GM12891 (cell line): ENCODE measurements around the gene MIGA1. TPM values are rescaled to one million over a fixed set of nuclear protein-coding genes. Genes with fewer than 3 reads are reported as not detected.
A peak's percentile ranks its signal among the peaks of the same experiment; 100 is the strongest.
"Not testable (repeated sequence)": the region's sequence is repeated elsewhere in the genome, so short reads cannot be mapped to it uniquely, and the experiment has no call there.

ENCODE experiments used
- DNase-seq: peaks from one replicate; pipeline ENCODE4 v3.0.0; 2011; ENCODE audit warnings: low spot score; ENCODE audit not compliant: insufficient read length
- FAIRE-seq: peaks from 2 replicates; lab custom pipeline; 2011; peaks lifted over from hg19 to GRCh38; lab: Jason Lieb, UNC
- PAX5 ChIP-seq: IDR thresholded peaks from 2 replicates; pipeline ENCODE4 v1.6.1; 2011; ENCODE audit warnings: low read length, moderate library complexity, mild to moderate bottlenecking; ENCODE audit not compliant: insufficient read depth, severe bottlenecking
- POLR2A ChIP-seq: IDR thresholded peaks from 2 replicates; pipeline ENCODE4 v1.6.1; 2011; ENCODE audit warnings: low read depth, low read length, control low read depth
- POLR2AphosphoS5 ChIP-seq: IDR thresholded peaks from 2 replicates; pipeline ENCODE4 v1.6.1; 2011; ENCODE audit warnings: low read depth, low read length, control low read depth
- POU2F2 ChIP-seq: IDR thresholded peaks from 2 replicates; pipeline ENCODE4 v1.6.1; 2011; ENCODE audit warnings: low read depth, mild to moderate bottlenecking, control low read depth, low read length, moderate library complexity
- SPI1 ChIP-seq: IDR thresholded peaks from 2 replicates; pipeline ENCODE4 v1.6.1; 2011; ENCODE audit warnings: low read depth, low read length, control low read depth
- TAF1 ChIP-seq: IDR thresholded peaks from 2 replicates; pipeline ENCODE4 v1.6.1; 2011; ENCODE audit warnings: low read depth, low read length, control low read depth
- polyA plus RNA-seq: library from polyadenylated mRNA; unstranded; fragments of >200 nt; gene quantifications from one replicate; pipeline ENCODE4 v1.2.1, GENCODE V29; 2012; ENCODE audit warnings: low read depth, missing spikeins, inconsistent platforms; ENCODE audit not compliant: missing spikeins

Gene MIGA1, protein sequence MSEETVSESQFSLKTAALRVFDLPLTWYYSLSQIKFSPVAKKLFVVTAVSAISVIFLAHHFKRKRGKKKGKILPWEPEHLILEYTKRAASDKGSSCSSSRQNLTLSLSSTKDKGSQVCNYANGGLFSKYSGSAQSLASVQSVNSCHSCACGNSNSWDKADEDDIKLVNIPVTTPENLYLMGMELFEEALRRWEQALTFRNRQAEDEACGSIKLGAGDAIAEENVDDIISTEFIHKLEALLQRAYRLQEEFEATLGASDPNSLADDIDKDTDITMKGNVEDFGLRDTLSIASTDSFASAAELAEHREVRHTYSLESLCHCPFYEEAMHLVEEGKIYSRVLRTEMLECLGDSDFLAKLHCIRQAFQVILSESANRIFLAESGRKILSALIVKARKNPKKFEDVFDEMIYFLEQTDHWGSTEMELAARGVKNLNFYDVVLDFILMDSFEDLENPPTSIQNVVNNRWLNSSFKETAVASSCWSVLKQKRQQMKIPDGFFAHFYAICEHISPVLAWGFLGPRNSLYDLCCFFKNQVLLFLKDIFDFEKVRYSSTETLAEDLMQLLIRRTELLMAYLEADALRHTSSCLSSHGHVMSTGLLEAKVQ
- 1.7 TPM for polyA plus RNA-seq

DNA sequence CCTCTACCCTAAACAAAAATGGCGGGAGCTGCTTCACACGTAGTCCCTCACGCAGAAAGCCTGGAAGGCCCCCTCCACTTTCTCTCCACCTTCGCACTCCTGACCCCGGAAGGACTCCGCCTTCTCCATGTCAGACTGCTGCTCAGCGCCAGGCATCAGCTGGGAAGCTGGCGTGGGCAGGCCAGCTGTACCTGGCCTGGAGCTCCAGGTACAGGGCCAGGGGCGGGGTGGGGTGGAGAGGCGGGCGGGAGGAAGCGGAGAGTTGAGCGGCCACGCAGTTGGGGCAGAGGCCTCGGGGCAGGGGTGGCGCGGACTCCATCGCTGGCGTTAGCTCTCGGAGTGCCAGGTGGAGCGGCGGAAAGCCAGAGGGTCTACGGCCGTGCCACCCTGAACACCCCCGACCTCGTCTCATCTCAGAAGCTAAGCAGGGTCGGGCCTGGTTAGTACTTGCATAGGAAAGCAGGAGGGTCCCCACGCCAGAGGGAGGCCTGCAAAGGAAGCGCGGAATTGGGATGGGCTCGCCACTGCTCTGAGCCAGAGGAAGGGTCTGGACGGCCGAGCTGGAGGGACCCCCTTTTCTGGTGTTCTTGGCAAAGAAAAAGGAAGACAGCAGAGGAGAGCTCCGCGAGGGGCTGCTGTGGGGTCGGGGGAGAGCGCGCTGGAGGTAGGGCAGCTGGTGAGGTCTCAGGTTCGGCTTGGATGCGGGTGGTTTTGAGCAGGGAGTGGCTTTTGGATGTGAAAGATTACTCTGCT, at the start of gene MIGA1:
Gene MIGA1 (plus strand): TSS at position 121 of the 753 bp plus-strand sequence. CDS start 3,604 bp downstream, outside the sequence.
- DNase-seq (peak; percentile 65), FAIRE-seq (peak; percentile 91)
- TF ChIP-seq POLR2AphosphoS5 (peak; percentile 54; the same call in 1 of the 2 replicates), POU2F2 (peak; percentile 31; the same call in 1 of the 2 replicates), TAF1 (peak; percentile 45; the same call in 1 of the 2 replicates), POLR2A (peak; percentile 67), PAX5 (no peak)

- FAIRE-seq, result no peak
Measured at GRCh38 chr1:77732090-77732489, 47.4 kb upstream of the MIGA1 start.

DNA sequence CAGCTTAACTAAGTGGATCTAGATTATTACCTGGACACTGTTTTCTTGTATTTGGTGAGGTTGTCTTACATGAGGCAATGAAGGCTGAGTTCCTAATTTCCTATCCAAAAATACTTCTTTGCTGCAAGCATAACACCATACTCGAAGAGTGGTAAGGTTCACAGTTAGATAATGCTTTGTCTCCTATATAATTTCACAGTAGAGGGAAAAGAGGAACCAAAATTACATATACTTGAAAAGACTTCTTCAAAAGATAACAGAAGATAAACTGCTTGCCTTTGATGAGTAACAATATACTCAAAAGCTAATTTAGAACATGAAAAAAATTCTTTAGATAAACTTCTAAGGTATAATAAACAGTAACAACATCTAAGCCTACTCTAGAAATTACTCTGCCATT, 40.2 kb upstream of the MIGA1 start:
- no peak for DNase-seq
- TF ChIP-seq POU2F2, result no peak
- no peak for TF ChIP-seq POLR2AphosphoS5
- TF ChIP-seq PAX5, result no peak
- FAIRE-seq, result no peak

More at GRCh38 chr1:77732090-77732489, 47.4 kb upstream of the MIGA1 start:
- no peak for DNase-seq
- no peak for TF ChIP-seq PAX5
- no peak for TF ChIP-seq POLR2AphosphoS5
- no peak for TF ChIP-seq SPI1
- TF ChIP-seq TAF1, result no peak
- TF ChIP-seq POU2F2, result no peak
- no peak for TF ChIP-seq POLR2A

DNA sequence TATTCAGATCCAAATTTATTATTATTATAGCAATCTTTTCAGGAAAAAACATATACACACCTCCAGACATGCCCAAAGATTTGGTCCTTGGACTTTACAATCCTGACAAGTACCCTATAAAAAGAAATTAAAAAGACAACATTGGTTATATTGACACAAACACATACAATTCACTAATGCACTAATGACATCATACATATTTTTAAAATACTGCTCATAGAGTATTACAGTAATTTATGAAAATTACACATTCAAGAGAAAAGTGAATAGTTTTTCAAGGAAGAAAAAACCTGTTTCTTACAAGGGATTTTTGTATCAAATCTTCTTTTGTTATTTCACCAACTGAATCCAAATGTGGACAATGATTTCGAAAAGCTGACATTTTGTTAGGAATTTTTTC, 38.1 kb upstream of the MIGA1 start:
- FAIRE-seq (no peak), DNase-seq (no peak)
- TF ChIP-seq POLR2A, result no peak
- no peak for TF ChIP-seq POLR2AphosphoS5
- no peak for TF ChIP-seq SPI1
- TF ChIP-seq POU2F2, result no peak
- no peak for TF ChIP-seq TAF1
- no peak for TF ChIP-seq PAX5

GRCh38 chr1:77742011-77742555, 37.4 kb upstream of the MIGA1 start:
- DNase-seq (no peak), FAIRE-seq (peak; percentile 68)
- TF ChIP-seq TAF1 (no peak), POU2F2 (no peak), POLR2AphosphoS5 (no peak)

- TF ChIP-seq POLR2A (no peak), TAF1 (no peak), SPI1 (no peak), POU2F2 (no peak), PAX5 (no peak), POLR2AphosphoS5 (no peak)
- DNase-seq, result no peak
- FAIRE-seq, result peak; percentile 20
Measured at GRCh38 chr1:77744576-77744975, 34.9 kb upstream of the MIGA1 start.

GRCh38 chr1:77749489-77749888, 30.0 kb upstream of the MIGA1 start:
- not testable (repeated sequence) for DNase-seq, FAIRE-seq

GRCh38 chr1:77756052-77756754, 23.2 kb upstream of the MIGA1 start:
- no peak for DNase-seq
- peak; percentile 51 for FAIRE-seq
- no peak for TF ChIP-seq POLR2A
- TF ChIP-seq PAX5, result no peak
- no peak for TF ChIP-seq POU2F2
- no peak for TF ChIP-seq TAF1
- TF ChIP-seq SPI1, result no peak
- no peak for TF ChIP-seq POLR2AphosphoS5

DNA sequence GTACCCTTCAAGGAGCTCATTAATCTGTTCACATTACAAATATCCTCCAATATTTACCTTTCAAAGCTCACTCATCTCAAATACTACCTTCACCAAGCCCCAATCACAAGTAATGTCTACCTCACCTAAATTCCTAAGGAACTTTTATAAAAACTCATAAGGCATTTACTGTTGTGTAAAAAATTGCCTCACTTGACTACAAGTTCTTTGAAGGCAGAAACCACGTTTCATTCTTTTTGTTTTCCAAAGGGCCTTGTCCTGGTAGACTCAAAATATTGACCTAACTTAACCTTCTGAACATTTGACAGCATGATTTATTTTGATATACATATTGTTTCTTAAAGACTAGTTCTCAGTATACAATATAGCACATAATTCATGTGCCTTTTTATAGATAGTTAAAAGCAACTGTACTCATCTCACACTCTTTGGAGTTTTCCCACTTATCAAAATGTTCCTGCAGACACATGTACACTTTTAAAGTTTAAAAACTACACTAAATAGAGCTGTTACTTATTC, 22.3 kb upstream of the MIGA1 start:
- no peak for TF ChIP-seq TAF1
- TF ChIP-seq SPI1, result no peak
- no peak for TF ChIP-seq POLR2AphosphoS5
- no peak for TF ChIP-seq POLR2A
- TF ChIP-seq POU2F2, result no peak
- TF ChIP-seq PAX5, result no peak
- DNase-seq (no peak), FAIRE-seq (no peak)
